Measurements from ENCODE around the gene PPDPF.

DNA sequence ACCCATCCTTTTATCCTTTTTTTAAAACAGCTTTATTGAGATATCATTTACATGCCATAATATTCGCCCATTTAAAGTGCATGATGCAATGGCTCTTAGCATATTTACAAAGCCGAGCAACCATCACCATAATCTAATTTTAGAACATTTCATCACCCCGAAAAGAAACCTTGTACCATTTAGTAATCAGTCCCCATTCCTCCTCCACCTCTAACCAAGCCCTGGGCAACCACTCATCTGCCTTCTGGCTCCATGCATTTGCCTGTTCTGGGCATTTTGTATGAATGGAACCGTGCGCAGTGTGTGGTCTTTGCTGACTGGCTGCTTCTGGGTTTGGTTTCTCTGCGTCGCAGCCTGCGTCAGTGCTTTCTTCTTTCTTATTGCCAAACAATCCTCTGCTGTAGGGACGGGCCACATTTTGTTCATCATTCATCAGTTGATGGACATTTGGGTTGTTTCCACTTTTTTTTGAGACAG, 11.4 kb upstream of the PPDPF start:
- TF ChIP-seq, protein P1, sequence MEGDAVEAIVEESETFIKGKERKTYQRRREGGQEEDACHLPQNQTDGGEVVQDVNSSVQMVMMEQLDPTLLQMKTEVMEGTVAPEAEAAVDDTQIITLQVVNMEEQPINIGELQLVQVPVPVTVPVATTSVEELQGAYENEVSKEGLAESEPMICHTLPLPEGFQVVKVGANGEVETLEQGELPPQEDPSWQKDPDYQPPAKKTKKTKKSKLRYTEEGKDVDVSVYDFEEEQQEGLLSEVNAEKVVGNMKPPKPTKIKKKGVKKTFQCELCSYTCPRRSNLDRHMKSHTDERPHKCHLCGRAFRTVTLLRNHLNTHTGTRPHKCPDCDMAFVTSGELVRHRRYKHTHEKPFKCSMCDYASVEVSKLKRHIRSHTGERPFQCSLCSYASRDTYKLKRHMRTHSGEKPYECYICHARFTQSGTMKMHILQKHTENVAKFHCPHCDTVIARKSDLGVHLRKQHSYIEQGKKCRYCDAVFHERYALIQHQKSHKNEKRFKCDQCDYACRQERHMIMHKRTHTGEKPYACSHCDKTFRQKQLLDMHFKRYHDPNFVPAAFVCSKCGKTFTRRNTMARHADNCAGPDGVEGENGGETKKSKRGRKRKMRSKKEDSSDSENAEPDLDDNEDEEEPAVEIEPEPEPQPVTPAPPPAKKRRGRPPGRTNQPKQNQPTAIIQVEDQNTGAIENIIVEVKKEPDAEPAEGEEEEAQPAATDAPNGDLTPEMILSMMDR (IDR thresholded peaks at IDR 0.05), result no peak
- TF ChIP-seq POLR2AphosphoS5 (IDR thresholded peaks at IDR 0.05) (no peak), EP300 (IDR thresholded peaks at IDR 0.05) (no peak)

Measured in suprapubic skin (tissue), 4 donors.